Kidney (tissue), 14 donors: Measurements from ENCODE around the gene POMT2. TPM values are rescaled to one million over a fixed set of nuclear protein-coding genes. Genes with fewer than 3 reads are reported as not detected.

ENCODE experiments used
- DNase-seq, 5 donors: peaks; one replicate each; pipeline ENCODE4 v3.0.0-alpha.2; 2013 to 2020
- FAIRE-seq: peaks from 2 replicates; lab custom pipeline; 2012; peaks lifted over from hg19 to GRCh38; lab: Jason Lieb, UNC
- H3K27ac ChIP-seq, 2 donors: one replicate each; pipeline ENCODE4 v1.7.0; 2013; ENCODE audit warnings: low read depth in 2 of 2, low read length in 2 of 2, inconsistent platforms in 1 of 2
- H3K27me3 ChIP-seq: one replicate; pipeline ENCODE4 v1.7.1; 2013; ENCODE audit warnings: low read length, inconsistent platforms; ENCODE audit not compliant: control insufficient read depth, insufficient read depth
- H3K36me3 ChIP-seq, 3 donors: one replicate each; pipeline versions ENCODE4 v1.7.0 to v1.7.1; 2013; ENCODE audit warnings: low read length in 3 of 3, control low read depth in 1 of 3, inconsistent platforms in 1 of 3; ENCODE audit not compliant: insufficient read depth in 3 of 3, control insufficient read depth in 2 of 3
- H3K4me1 ChIP-seq, 3 donors: one replicate each; pipeline versions ENCODE4 v1.7.0 to v1.7.1; 2013; ENCODE audit warnings: low read length in 3 of 3, inconsistent platforms in 1 of 3, low read depth in 1 of 3; ENCODE audit not compliant: control insufficient read depth in 2 of 3, insufficient read depth in 2 of 3
- H3K4me3 ChIP-seq, 3 donors: one replicate each; pipeline versions ENCODE4 v1.7.0 to v1.8.1; 2013; ENCODE audit warnings: low read length in 3 of 3, control low read depth in 1 of 3, inconsistent platforms in 1 of 3
- H3K9ac ChIP-seq, 3 donors: one replicate each; pipeline versions ENCODE4 v1.7.0 to v1.7.1; 2013; ENCODE audit warnings: low read length in 3 of 3, control low read depth in 1 of 3, inconsistent platforms in 1 of 3
- H3K9me3 ChIP-seq, 3 donors: one replicate each; pipeline versions ENCODE4 v1.7.0 to v1.7.1; 2013; ENCODE audit warnings: low read length in 3 of 3, control low read depth in 1 of 3, inconsistent platforms in 1 of 3; ENCODE audit not compliant: control insufficient read depth in 2 of 3, insufficient read depth in 1 of 3
- CTCF ChIP-seq: IDR thresholded peaks from 3 replicates; pipeline ENCODE4 v1.5.1; 2012; ENCODE audit warnings: mild to moderate bottlenecking, moderate library complexity, borderline replicate concordance; ENCODE audit not compliant: insufficient read depth; ENCODE audit errors: extremely low read depth
- intact Hi-C: fragments of 100-400 bp; cut with DNase I; formaldehyde crosslinking; loops from one replicate; pipeline ENCODE4 v1.11.1; 2022
- polyA plus RNA-seq: library from polyadenylated mRNA; stranded (reverse); fragments of 350-450 nt; fragmentation: Illumina TruSeq; extraction: RNeasy Lipid Tissue Mini Kit (QIAGEN cat#74804); gene quantifications from one replicate; pipeline ENCODE4 v1.2.3, GENCODE V29; 2014; ENCODE audit warnings: low read depth, low replicate concordance; ENCODE audit not compliant: insufficient read depth
- total RNA-seq: library from RNA; stranded (reverse); fragmentation: NEBNext Ultra II Directional; extraction: Animal tissue kit (Norgen Biotek cat#: 25700); gene quantifications from one replicate; pipeline ENCODE4 v1.2.1, GENCODE V29; 2021
- donor health status: control.
- donor health status: control.
- donor health status: control.
- donor health status: control.
- donor health status: control.
- donor health status: DM: yes; HTN: yes; CAD: no.
- donor health status: Normal renal cell carcinoma (clear cell type).

POMT2 gene
- total and polyA plus RNA-seq, 2 donors from 2014 or later, result 18.2 to 34.7 TPM

DNA sequence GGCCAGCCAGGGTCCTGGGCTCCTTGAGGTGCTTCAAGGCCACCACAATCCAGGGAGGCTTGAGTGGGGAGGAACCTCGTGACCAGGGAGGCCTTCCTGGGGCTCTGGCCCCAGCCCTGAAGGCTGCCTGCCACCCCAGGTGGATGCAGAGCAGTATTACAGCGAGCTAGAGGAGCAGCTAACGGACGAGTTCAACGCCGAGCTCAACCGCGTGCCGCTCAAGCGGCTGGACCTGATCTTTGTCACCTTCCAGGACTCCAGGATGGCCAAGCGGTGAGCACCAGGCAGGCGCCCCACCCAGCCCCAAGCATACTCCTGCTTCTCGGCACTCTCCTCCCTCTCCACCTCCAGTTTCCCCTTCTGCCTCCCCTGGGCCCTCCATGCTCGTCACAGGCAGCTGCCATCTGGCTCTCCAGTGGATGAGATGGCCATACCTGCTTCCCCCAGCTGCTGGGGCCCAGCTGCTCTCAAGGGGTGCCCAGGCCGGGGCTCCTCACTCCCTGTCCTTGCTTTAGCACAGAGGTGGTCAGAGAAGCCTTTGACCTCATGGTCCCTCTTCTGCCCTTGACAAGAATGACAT, 80.3 kb downstream of the POMT2 start:
- no peak for DNase-seq
- H3K27me3 ChIP-seq, result no peaks in the 10 kb centered on the region
- H3K4me1 ChIP-seq, result no peaks in the 10 kb centered on the region
- H3K4me3 ChIP-seq, result no peak overlapping the region
- H3K27ac ChIP-seq, result no peak overlapping the region
- no peak overlapping the region for H3K9ac ChIP-seq
- FAIRE-seq, result no peak
- intact Hi-C loops, result no loop called here
- H3K36me3 ChIP-seq, result no peaks in the 10 kb centered on the region
- no peak for TF ChIP-seq CTCF
- no peaks in the 10 kb centered on the region for H3K9me3 ChIP-seq

DNA sequence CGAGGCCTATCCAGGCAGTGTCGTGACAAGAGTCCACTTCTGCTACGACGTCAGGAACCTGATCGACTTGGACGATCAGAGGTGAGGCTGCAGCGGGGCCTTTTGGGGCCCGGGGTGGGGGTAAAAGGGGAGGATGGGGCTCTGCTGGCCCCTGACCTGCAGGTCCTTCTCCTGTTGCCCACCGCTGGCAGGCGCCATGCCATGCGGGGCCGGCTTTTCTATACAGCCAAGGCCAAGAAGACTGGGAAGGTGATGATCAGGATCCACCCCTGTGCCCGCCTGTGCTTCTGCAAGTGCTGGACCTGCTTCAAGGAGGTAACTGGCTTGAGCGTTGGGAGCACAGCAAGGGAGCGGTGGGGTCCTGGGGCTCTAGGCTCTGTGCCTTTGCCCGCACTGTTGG, 81.3 kb downstream of the POMT2 start:
- H3K9me3 ChIP-seq, result no peaks in the 10 kb centered on the region
- no peaks in the 10 kb centered on the region for H3K4me1 ChIP-seq
- no peak overlapping the region for H3K27ac ChIP-seq
- H3K9ac ChIP-seq, result no peak overlapping the region
- DNase-seq, result no peak
- no peak for TF ChIP-seq CTCF
- no peak for FAIRE-seq
- no peaks in the 10 kb centered on the region for H3K36me3 ChIP-seq
- intact Hi-C loops, result no loop called here
- no peaks in the 10 kb centered on the region for H3K27me3 ChIP-seq
- no peak overlapping the region for H3K4me3 ChIP-seq

DNA sequence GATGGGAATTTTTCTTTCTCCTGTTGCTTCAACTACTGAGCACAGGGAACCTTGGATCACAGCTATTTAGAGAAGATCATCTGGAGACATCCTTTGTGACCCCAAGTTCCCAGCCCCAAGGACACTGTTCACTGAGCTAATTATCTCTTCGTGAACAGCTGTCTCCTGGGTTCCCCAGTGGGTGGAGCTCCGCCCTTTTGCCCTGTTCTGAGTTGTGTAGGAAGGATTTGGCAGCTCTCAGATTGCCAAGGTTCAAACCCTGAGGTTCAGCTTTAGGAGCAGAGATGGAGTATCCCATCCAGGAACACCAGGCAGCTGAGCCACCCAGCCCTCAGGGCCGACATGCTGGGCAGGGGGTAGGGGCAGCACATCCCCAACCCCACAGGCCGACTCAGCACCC, 81.7 kb downstream of the POMT2 start:
- DNase-seq (no peak), FAIRE-seq (no peak)
- H3K9ac ChIP-seq, result no peak overlapping the region
- TF ChIP-seq CTCF, result no peak
- no peak overlapping the region for H3K27ac ChIP-seq
- no peaks in the 10 kb centered on the region for H3K36me3 ChIP-seq
- no peaks in the 10 kb centered on the region for H3K4me1 ChIP-seq
- intact Hi-C loops, result no loop called here
- H3K9me3 ChIP-seq, result no peaks in the 10 kb centered on the region
- no peak overlapping the region for H3K4me3 ChIP-seq
- H3K27me3 ChIP-seq, result no peaks in the 10 kb centered on the region

GRCh38 chr14:77238356-77238755, 82.3 kb downstream of the POMT2 start:
- no peaks in the 10 kb centered on the region for H3K4me1 ChIP-seq
- FAIRE-seq, result no peak
- TF ChIP-seq CTCF, result no peak
- H3K9ac ChIP-seq, result no peak overlapping the region
- H3K27ac ChIP-seq, result no peak overlapping the region
- H3K36me3 ChIP-seq, result no peaks in the 10 kb centered on the region
- H3K27me3 ChIP-seq, result no peaks in the 10 kb centered on the region
- DNase-seq, result no peak
- intact Hi-C loops, result no loop called here
- no peaks in the 10 kb centered on the region for H3K9me3 ChIP-seq
- no peak overlapping the region for H3K4me3 ChIP-seq
